Ramos (cell line): Measurements from ENCODE around the gene COX5A.
"Not testable (repeated sequence)": the region's sequence is repeated elsewhere in the genome, so short reads cannot be mapped to it uniquely, and the experiment has no call there.

Source experiments
- in situ Hi-C: fragments of 300-500 bp; cut with MboI; formaldehyde crosslinking; loops from one replicate; pipeline ENCODE4 v1.14.3; 2022; ENCODE audit warnings: low sequenced_read_pairs; ENCODE audit not compliant: unreplicated experiment

Gene COX5A

GRCh38 chr15:74956648-74957475, 19.0 kb upstream of the COX5A start, which contains the start of gene RPP25:
Gene RPP25, minus strand, starts transcription at chr15:74956772. Its CDS starts 189 bp downstream, at chr15:74956583.
- in situ Hi-C loops = loop anchor here (10.0 kb wide), 1 partner anchor 582 kb away; no protein-coding TSS in a partner anchor

DNA sequence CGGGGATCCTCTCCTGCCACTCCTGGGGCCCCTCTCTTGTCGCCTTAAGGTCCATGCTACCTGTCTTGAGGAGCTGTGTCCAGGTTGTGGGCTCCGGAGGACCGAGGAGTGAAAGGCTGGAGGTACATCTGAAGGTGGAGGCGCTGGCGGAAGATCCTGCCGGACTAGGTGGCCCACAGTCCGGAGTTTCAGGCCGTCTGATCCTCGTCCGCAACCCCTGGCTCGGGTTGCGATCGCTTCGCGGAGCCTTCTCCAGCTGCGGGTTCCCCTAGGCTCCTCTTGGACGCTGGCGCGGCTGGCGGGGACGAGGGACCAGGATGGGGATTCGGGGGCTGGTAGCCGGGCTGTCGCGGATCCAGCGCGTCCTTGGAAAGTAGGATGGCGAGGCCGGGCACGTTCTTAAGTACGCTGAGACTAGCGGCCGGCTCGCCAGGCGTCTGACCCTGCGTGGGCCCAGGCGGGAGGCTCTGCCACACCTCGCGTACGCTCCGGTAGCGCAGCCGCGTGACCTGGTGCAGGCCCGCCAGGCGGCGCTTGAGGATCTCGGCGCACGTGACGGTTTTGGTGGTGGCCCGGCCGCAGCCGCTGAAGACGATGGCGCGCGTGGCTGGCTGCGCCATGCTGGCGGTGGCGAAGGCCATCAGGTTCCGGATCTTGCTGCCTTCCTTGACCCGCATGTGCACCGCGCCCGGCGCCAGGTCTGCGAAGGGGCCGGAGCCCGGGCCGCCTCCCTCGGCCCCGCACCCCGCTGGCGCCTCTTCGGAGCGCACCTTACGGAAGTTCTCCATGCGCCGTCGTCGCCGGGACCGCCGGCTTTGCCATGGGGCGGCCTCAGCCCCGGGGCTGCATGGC, 18.1 kb upstream of the COX5A start:
- in situ Hi-C loops = loop anchor here (10.0 kb wide), 1 partner anchor 581 kb away; no protein-coding TSS in a partner anchor

DNA sequence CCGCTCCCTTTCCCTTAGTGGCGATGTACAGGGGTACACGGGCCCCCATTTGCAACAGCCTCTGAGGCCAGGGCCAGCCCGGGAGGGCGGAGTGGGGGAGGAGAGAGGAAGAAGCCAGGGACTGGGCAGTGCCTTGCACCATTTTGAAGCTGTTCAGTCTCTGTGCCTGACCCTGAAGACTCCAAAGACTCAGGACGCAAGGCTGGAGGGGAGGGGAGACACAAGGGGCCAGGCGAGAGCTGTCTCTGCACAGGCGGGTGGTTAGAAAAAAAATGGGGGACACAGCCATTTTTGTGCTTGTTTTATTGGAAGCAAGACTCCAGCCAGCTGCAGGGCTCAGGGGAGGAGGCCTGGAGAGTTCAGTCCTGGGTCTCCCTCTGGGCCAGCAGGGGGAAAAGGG, 17.1 kb upstream of the COX5A start:
- in situ Hi-C loops = loop anchor here (10.0 kb wide), 1 partner anchor 580 kb away; no protein-coding TSS in a partner anchor

GRCh38 chr15:74954515-74954914, 16.6 kb upstream of the COX5A start:
- in situ Hi-C loops = loop anchor here (5.0 to 10.0 kb wide), 2 partner anchors 332 to 580 kb away; no protein-coding TSS in a partner anchor

DNA sequence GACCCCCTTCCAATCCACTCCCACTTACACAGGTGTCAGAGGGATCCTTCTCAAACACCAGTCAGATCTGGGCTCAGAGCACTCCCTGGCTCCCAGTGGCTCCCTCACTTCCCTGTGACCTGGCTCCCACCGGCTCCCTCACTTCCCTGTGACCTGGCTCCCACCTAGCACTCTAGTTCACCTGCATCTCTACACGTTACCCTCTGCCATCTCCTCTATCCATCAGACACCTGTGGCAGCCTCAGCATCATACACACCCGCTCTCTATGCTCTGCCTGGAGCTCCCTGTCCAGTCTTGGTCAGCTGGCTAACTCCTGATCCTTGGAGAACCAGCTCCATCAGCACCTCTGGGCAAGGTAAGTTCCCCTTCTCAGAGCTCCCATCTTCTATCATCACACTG, 13.1 kb upstream of the COX5A start:
- in situ Hi-C loops = loop anchor here (5.0 to 10.0 kb wide), 2 partner anchors 329 to 576 kb away; no protein-coding TSS in a partner anchor

DNA sequence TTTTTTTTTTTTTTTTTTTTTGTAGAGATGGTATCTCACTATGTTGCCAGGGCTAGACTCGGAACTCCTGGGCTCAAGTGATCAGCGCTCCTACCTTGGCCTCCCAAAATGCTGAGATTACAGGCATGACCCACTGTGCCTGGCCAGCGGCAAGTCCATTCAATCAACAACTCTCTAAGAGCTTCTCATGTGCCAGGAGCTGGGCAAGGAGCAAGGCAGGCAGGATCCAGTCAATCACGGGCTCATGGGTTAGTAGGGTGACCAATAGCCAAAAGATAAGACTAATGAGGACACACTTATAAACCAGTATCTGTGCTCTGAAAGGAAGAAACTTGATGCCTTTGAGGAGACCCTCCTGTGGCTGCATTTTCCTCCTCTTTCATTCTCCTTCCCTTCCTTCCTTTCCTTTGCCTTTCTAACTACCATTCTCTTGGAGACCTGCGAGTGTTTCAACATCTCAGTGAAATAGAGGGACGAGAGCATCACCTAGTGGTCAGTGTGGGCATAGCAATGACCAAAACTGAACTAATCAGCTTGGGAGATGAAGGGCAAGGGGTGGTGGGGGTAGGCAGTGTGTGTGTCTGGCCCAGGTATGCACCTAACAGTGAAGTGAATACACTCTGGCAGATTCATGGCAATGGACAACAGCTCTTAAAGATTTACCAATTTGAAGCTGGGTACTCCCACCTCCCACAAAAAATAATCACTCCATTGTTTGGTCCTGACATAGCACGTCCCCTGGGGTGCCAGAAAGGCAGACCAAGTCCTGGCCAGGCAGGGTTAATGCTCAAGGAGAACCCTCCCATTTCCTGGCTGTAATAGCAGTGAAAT, 12.4 kb upstream of the COX5A start:
- in situ Hi-C loops = loop anchor here (5.0 to 10.0 kb wide), 2 partner anchors 328 to 575 kb away; no protein-coding TSS in a partner anchor

- in situ Hi-C loops = no loop called here
These were observed 642 bp downstream of the COX5A start for GRCh38 chr15:74937272-74937589.

GRCh38 chr15:74935193-74935592, 2.7 kb downstream of the COX5A start:
- in situ Hi-C loops = not testable (repeated sequence)

DNA sequence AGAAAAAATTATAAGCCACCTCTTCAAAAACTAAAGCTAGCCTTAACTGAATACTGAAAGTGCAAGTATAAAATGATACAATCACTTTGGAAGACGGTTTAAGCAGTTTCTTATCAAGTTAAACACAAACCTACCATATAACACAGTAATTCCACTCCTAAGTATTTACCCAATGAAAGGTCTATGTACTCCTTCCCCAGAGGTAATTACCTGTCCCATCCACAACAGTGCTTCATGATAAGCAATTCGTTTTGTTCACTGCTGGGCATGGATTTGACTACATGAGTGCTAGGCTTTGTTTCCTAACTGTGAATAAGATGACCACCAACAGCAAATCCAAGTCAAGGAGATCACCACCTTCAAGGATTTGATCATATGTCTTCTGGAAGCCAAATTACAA, 4.3 kb downstream of the COX5A start:
- in situ Hi-C loops = no loop called here

GRCh38 chr15:74928771-74929198, 9.1 kb downstream of the COX5A start:
- in situ Hi-C loops = no loop called here

DNA sequence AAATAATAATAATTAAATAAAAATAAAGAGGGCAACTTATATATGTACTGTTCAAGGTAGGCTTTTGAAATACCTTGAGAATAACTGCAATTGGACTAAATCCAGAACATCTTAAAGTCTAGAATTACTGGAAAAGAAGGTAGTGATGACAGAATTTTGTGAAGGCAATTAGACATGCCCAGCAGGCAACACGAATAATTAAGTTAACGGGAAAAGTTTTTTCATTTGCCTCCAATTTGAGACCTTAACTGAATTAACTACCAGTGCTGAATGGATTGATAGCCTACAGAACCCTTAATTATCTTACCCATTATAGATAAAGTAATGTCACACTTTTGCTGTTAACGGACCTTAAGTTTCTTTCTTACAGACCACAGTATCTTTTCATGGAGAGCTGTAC, 13.3 kb downstream of the COX5A start:
- in situ Hi-C loops = no loop called here

GRCh38 chr15:74920456-74920855, 17.4 kb downstream of the COX5A start:
- in situ Hi-C loops = no loop called here

DNA sequence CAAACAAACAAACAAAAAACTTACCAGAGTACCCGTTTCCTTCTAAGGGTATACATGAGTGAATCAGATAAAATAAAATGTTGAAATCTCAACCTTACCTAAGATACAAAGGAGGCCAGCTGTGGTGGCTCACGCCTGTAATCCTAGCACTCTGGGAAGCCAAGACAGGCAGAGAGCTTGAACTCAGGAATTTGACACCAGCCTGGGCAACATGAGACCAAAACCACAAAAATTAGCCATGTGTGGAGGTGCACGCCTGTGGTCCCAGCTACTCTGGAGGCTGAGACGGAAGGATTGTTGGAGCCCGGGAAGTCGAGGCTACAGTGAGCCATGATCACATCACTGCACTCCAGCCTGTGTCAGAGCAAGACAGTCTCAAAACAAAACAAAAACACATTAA, 20.2 kb downstream of the COX5A start:
- in situ Hi-C loops = no loop called here

GRCh38 chr15:74913799-74914198, 24.1 kb downstream of the COX5A start:
- in situ Hi-C loops = not testable (repeated sequence)

- in situ Hi-C loops = no loop called here
These were observed 24.8 kb downstream of the COX5A start for GRCh38 chr15:74913041-74913440.

DNA sequence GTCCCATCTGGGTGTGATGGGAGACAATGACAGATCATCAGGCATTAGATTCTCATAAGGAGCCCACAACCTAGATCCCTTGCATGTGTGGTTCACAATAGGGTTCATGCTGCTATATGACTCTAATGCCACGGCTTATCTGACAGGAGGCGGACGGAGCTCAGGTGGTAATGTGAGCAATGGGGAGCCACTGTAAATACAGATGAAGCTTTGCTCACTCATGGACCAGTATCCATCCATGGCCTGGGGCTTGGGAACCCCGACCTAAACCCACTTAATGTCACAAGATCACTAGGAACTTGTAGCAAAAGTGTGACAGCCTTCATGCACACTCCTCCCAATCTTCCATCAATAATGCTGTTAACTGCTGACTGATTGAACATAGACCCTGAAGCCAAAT, 29.2 kb downstream of the COX5A start:
- in situ Hi-C loops = no loop called here

GRCh38 chr15:74907163-74907870, 30.6 kb downstream of the COX5A start:
- in situ Hi-C loops = no loop called here

DNA sequence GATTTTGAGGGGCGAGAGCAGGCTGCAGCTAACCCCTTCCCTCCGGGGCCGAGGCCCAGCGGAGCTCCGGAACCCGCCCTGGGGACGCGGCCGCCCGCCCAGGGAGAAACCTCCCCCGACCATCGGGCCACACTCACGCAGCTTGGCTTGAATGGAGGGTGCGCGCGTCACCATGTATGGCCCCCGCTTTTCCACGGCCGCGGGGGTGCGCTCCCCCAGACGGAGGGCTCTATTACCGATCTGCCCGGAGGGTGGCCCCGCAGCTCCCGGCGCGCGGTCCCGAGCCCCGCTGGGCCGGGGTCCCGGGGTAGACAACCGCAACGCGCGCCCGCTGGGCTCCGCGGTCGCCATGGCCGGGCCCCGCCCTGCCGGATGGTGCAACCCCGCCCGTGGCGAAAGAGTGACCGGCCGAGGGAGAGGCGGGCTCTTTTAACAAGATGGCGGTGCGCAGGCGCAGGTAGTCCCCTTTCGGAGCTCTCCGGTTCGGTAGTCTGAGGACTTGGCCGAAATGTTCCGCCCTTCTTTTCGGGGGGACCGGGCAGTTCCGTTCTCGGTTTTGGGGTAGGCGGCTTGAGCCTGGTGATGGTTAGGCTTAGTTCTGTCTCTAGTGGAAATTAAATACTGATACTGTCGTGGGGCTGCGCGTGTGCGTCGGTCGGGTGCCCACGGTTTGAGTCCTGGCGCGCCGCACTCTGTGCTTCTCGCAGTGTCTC, 31.3 kb downstream of the COX5A start, which contains the start of gene FAM219B:
Gene FAM219B, minus strand, starts transcription at position 402 of the 713 bp plus-strand sequence. Its CDS starts 51 bp downstream, at position 351.
- in situ Hi-C loops = no loop called here

DNA sequence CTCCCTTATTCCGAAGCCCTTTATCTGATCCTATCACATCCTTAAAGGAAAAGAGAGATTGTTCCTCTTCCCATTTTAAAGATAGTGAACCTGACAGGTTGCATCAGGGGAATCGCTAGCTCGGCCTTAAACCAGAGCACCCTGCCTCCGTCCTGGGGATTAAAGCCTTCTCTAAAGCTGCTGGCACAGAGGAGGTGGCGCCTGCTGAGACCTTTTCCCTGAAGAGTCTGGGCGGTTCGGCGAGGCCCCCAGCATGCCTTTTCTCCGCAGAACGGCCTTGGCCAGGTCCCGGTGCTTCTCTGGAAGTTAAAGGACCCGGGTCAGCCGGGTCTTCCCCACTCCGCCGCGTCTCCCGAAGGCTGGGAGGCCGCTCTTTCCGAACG, 31.8 kb downstream of the COX5A start:
- in situ Hi-C loops = no loop called here
